Activated naive CD4-positive, alpha-beta T cell treated with anti-CD3 and anti-CD28 coated beads, Interleukin-2, amount 10 ng/mL, durations not matched to agents 7 days and 5 days (primary cell): ENCODE data around the gene CIB4.

ENCODE experiments used
- CTCF ChIA-PET: fragments of 350-600 bp; sonication (Branson Sonifier 250); formaldehyde crosslinking; loops from one replicate; lab custom pipeline; 2021; ENCODE audit warnings: antibody characterized with exemption; lab: Charles Lee
- DNase-seq: peaks from one replicate; pipeline ENCODE4 v3.0.0-alpha.2; 2020
- H3K27ac Mint-ChIP-seq: one replicate; pipeline ENCODE4 v1.8.0; 2021; ENCODE audit warnings: mild to moderate bottlenecking, moderate library complexity, mixed read lengths
- H3K27me3 Mint-ChIP-seq: one replicate; pipeline ENCODE4 v1.8.0; 2021; ENCODE audit warnings: mild to moderate bottlenecking, mixed read lengths
- H3K36me3 Mint-ChIP-seq: one replicate; pipeline ENCODE4 v1.8.0; 2021; ENCODE audit warnings: mixed read lengths
- H3K4me1 Mint-ChIP-seq: one replicate; pipeline ENCODE4 v1.8.0; 2021; ENCODE audit warnings: mixed read lengths
- H3K4me3 Mint-ChIP-seq: one replicate; pipeline ENCODE4 v1.8.0; 2021; ENCODE audit warnings: mild to moderate bottlenecking, moderate library complexity, mixed read lengths
- H3K9me3 Mint-ChIP-seq: one replicate; pipeline ENCODE4 v1.8.0; 2021; ENCODE audit warnings: mixed read lengths

The CIB4 gene

DNA sequence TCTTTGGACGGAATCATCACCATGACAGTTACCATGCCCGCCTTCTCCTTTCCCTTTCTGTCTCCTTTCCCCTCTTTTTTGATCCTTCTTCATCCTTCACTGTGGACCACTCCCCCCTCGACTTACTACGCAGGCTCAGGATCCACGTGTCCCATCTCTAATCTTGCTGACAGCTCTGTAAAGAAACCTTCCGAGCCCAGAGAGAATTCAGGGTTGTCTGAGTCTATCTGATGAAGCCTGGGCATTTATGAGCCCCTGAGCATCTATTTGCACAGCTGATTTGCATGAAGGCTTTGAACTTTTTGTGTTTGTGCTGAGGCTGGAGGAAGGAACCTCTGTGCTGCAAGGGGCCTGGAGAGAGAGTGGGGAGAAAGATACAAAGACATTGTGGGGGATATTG lies 50.7 kb downstream of the CIB4 start:
- Mint-ChIP-seq H3K9me3 (no peaks in the 10 kb centered on the region), H3K27me3 (peaks cover 48% of the 10 kb centered on the region), H3K27ac (no peak overlapping the region), H3K4me3 (no peak overlapping the region), H3K36me3 (no peaks in the 10 kb centered on the region), H3K4me1 (no peaks in the 10 kb centered on the region)
- no peak for DNase-seq
- CTCF ChIA-PET: interaction anchor here (1.8 kb wide), 1 partner anchor 13 kb away, joined by 5 read pairs; no protein-coding TSS in a partner anchor

DNA sequence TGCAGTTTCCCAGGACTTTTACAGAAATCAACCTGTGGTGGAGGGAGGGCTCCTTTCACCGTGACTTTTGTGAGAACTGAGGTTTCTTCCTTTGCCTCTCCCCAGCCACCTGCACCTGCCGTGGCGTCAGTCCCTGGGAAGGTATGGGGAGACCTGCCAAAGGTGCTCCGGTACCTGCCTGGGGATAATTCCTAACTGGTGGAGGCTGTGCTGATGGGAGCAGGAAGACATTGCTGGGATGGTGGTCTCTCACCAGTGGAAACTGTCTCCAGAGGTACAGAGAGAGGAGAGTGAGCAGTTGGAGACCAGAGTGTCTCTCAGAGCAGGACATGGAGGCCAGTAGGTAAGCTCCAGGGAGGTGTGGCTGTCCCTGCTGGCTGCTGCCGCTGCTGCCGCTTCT lies 52.6 kb downstream of the CIB4 start:
- Mint-ChIP-seq H3K27ac (no peak overlapping the region), H3K36me3 (no peaks in the 10 kb centered on the region), H3K9me3 (no peaks in the 10 kb centered on the region), H3K4me3 (no peak overlapping the region), H3K27me3 (peaks cover 34% of the 10 kb centered on the region), H3K4me1 (no peaks in the 10 kb centered on the region)
- no peak for DNase-seq
- CTCF ChIA-PET: no interaction called here

GRCh38 chr2:26587994-26588393 lies 53.2 kb downstream of the CIB4 start:
- DNase-seq: no peak
- peaks cover 34% of the 10 kb centered on the region for H3K27me3 Mint-ChIP-seq
- H3K9me3 Mint-ChIP-seq: no peaks in the 10 kb centered on the region
- H3K36me3 Mint-ChIP-seq: no peaks in the 10 kb centered on the region
- no peak overlapping the region for H3K4me3 Mint-ChIP-seq
- H3K27ac Mint-ChIP-seq: no peak overlapping the region
- CTCF ChIA-PET: no interaction called here
- H3K4me1 Mint-ChIP-seq: no peaks in the 10 kb centered on the region

DNA sequence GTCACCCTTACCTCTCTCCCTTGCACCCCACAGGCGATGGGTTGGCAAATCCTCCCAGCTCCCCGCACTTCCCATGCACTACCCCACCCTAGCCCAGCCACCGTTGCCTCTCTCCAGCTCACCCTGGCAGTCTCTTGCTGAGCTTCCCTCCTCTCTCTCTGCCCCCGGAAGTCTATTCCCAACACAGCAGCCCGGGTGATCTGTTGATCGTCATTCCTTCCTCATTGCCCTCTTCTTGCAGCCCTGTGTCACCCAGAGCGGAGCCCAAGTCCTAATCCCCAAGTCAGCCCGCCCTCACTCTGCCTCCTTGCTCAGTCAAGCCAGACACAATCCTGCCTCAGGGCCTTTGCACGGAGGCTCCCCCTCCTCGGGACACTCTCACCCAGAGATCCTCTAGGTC lies 55.2 kb downstream of the CIB4 start:
- Mint-ChIP-seq H3K9me3 (no peaks in the 10 kb centered on the region), H3K36me3 (no peaks in the 10 kb centered on the region), H3K4me1 (no peaks in the 10 kb centered on the region), H3K27ac (no peak overlapping the region), H3K4me3 (no peak overlapping the region), H3K27me3 (peaks cover 36% of the 10 kb centered on the region)
- no peak for DNase-seq
- CTCF ChIA-PET: no interaction called here

DNA sequence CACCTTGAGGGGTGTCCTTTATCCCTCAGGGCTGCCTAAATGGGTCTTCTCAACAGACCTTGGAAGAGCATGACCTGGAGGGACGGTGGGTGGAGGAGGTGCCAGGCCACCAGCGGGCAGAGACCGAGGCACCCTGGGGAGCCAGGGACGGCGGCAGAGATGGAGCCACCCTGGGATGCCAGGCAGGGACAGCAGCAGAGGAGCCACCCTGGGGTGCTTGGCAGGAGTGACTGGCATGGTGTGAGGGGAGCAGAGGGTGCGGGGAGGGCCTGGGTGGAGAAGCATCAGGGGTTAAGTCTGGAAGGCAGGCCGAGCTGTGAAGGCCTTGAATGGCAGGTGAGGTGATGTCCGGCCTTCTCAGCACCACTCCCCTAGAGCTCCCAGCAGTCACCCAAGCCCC lies 56.1 kb downstream of the CIB4 start:
- Mint-ChIP-seq H3K9me3 (no peaks in the 10 kb centered on the region), H3K36me3 (no peaks in the 10 kb centered on the region), H3K4me3 (no peak overlapping the region), H3K27ac (no peak overlapping the region), H3K4me1 (no peaks in the 10 kb centered on the region), H3K27me3 (peaks cover 30% of the 10 kb centered on the region)
- DNase-seq: no peak
- CTCF ChIA-PET: no interaction called here

GRCh38 chr2:26584656-26585055 lies 56.5 kb downstream of the CIB4 start:
- H3K27me3 Mint-ChIP-seq: peaks cover 34% of the 10 kb centered on the region
- no peaks in the 10 kb centered on the region for H3K9me3 Mint-ChIP-seq
- no peak overlapping the region for H3K4me3 Mint-ChIP-seq
- H3K36me3 Mint-ChIP-seq: no peaks in the 10 kb centered on the region
- H3K27ac Mint-ChIP-seq: no peak overlapping the region
- DNase-seq: no peak
- no peaks in the 10 kb centered on the region for H3K4me1 Mint-ChIP-seq
- CTCF ChIA-PET: no interaction called here

- no peaks in the 10 kb centered on the region for H3K9me3 Mint-ChIP-seq
- no peak for DNase-seq
- H3K4me3 Mint-ChIP-seq: no peak overlapping the region
- no peaks in the 10 kb centered on the region for H3K4me1 Mint-ChIP-seq
- CTCF ChIA-PET: no interaction called here
- H3K36me3 Mint-ChIP-seq: no peaks in the 10 kb centered on the region
- peaks cover 34% of the 10 kb centered on the region for H3K27me3 Mint-ChIP-seq
- H3K27ac Mint-ChIP-seq: no peak overlapping the region
Observed at GRCh38 chr2:26584191-26584590, 57.0 kb downstream of the CIB4 start.

GRCh38 chr2:26583381-26583911 lies 57.7 kb downstream of the CIB4 start:
- Mint-ChIP-seq H3K4me1 (no peaks in the 10 kb centered on the region), H3K9me3 (no peaks in the 10 kb centered on the region), H3K27me3 (peaks cover 31% of the 10 kb centered on the region), H3K27ac (no peak overlapping the region), H3K4me3 (no peak overlapping the region), H3K36me3 (no peaks in the 10 kb centered on the region)
- CTCF ChIA-PET: no interaction called here
- DNase-seq: no peak

- Mint-ChIP-seq H3K27me3 (peaks cover 36% of the 10 kb centered on the region), H3K27ac (no peak overlapping the region), H3K9me3 (no peaks in the 10 kb centered on the region), H3K36me3 (no peaks in the 10 kb centered on the region), H3K4me3 (no peak overlapping the region), H3K4me1 (no peaks in the 10 kb centered on the region)
- CTCF ChIA-PET: no interaction called here
- no peak for DNase-seq
Observed at GRCh38 chr2:26582890-26583289, 58.3 kb downstream of the CIB4 start.

- Mint-ChIP-seq H3K27me3 (peaks cover 39% of the 10 kb centered on the region), H3K9me3 (no peaks in the 10 kb centered on the region), H3K4me3 (no peak overlapping the region), H3K4me1 (no peaks in the 10 kb centered on the region), H3K27ac (no peak overlapping the region), H3K36me3 (no peaks in the 10 kb centered on the region)
- CTCF ChIA-PET: interaction anchor here (1.5 kb wide), 1 partner anchor 80 kb away, joined by 3 read pairs; no protein-coding TSS in a partner anchor
- no peak for DNase-seq
Observed at GRCh38 chr2:26581991-26582842, 58.9 kb downstream of the CIB4 start.

DNA sequence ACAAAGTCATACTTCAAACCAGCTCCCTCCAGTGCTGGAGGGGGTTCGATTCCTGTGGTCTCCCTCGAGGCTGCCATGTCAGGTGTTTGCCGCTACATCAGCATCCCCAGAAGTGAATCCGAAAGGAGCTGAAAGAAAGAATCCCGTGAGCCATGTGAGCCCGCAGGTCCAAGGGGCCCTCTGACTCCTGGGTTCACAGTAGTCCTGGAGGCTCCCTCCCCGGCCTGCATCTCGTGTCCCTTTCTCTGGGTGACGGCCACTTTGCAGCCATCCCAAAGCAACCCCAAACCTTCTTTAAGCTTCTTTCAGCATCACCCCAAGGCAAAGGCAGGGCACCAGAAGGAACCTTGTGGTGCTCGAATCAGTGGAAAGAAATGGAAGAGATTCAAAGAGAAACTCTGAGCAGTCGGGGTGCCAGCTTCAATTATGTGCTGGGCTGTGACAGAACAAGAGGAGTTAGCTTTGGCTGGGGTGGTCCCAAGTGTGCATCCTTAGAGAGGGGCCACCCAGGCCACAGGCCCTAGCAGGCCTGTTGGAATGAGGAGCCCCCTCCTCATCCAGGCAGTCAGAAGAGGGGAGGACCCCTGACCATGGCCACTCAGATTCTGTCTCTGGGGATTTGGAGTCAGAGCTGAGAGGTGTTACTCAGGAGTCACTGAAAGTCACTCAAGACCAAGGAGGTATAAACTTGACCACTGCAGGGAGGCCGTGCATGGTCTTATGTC lies 59.7 kb downstream of the CIB4 start:
- H3K4me1 Mint-ChIP-seq: no peaks in the 10 kb centered on the region
- no peak overlapping the region for H3K4me3 Mint-ChIP-seq
- no peak overlapping the region for H3K27ac Mint-ChIP-seq
- H3K9me3 Mint-ChIP-seq: no peaks in the 10 kb centered on the region
- DNase-seq: no peak
- H3K36me3 Mint-ChIP-seq: no peaks in the 10 kb centered on the region
- H3K27me3 Mint-ChIP-seq: peaks cover 41% of the 10 kb centered on the region
- CTCF ChIA-PET: interaction anchor here (0.6 to 1.5 kb wide), 3 partner anchors 23 to 631 kb away, joined by 3 to 4 read pairs (median 3); no protein-coding TSS in a partner anchor

GRCh38 chr2:26580751-26581150 lies 60.4 kb downstream of the CIB4 start:
- CTCF ChIA-PET: interaction anchor here (1.0 kb wide), 1 partner anchor 24 kb away, joined by 4 read pairs; no protein-coding TSS in a partner anchor
- no peaks in the 10 kb centered on the region for H3K4me1 Mint-ChIP-seq
- H3K36me3 Mint-ChIP-seq: no peaks in the 10 kb centered on the region
- H3K4me3 Mint-ChIP-seq: no peak overlapping the region
- H3K9me3 Mint-ChIP-seq: no peaks in the 10 kb centered on the region
- peaks cover 42% of the 10 kb centered on the region for H3K27me3 Mint-ChIP-seq
- no peak for DNase-seq
- H3K27ac Mint-ChIP-seq: no peak overlapping the region

DNA sequence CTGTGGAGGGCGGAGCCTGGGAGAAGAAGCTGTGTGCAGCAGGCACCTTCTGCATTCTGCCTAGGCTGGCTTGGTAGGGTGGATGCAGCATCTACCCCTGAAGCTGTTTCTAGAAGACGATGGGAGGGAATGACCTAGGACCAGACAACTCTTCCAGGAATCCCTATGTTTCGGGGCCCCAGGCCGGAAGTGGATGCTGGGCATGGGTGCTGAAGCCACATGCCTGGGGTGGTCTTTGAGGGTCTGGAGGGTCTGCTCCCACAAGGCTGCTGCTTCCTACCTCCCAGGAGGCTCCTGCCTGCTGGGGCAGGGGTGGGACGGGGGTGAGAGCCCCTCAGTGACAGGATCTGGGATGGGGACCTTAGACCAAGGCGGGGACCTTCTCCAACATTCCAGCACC lies 61.0 kb downstream of the CIB4 start:
- no peak overlapping the region for H3K27ac Mint-ChIP-seq
- H3K36me3 Mint-ChIP-seq: no peaks in the 10 kb centered on the region
- CTCF ChIA-PET: no interaction called here
- no peaks in the 10 kb centered on the region for H3K9me3 Mint-ChIP-seq
- no peak for DNase-seq
- H3K27me3 Mint-ChIP-seq: peaks cover 41% of the 10 kb centered on the region
- H3K4me3 Mint-ChIP-seq: no peak overlapping the region
- no peaks in the 10 kb centered on the region for H3K4me1 Mint-ChIP-seq

DNA sequence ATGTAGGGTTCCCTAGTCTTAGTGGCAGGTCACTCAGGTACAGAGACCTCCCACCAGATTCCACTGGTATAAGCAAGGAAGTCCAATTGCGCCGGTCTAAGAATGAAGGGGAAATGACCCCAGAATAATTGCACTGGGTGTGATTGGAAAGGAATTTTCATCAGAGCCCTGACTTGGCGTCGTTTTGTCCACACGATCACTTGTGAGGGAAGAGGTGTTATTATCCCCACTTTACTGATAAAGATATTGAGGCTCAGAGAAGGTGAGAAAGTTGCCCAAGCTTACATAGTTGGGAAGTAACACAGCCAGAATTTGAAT lies 61.5 kb downstream of the CIB4 start:
- Mint-ChIP-seq H3K9me3 (no peaks in the 10 kb centered on the region), H3K4me3 (no peak overlapping the region), H3K27me3 (peaks cover 45% of the 10 kb centered on the region), H3K27ac (no peak overlapping the region), H3K36me3 (no peaks in the 10 kb centered on the region), H3K4me1 (no peaks in the 10 kb centered on the region)
- CTCF ChIA-PET: interaction anchor here (0.9 kb wide), 1 partner anchor 13 kb away, joined by 3 read pairs; no protein-coding TSS in a partner anchor
- no peak for DNase-seq
